Lung microvascular endothelial cell (primary cell): ENCODE results near the gene ACP1. TPM values are rescaled to one million over a fixed set of nuclear protein-coding genes. Genes with fewer than 3 reads are reported as not detected.

Experiments used
- DNase-seq, 2 donors: peaks; one replicate each; pipeline versions ENCODE4 v3.0.0 to v3.0.0-alpha.2; 2010; ENCODE audit warnings: low read depth in 2 of 2
- total RNA-seq: library from RNA; depleted of rRNA; stranded (reverse); fragments of >200 nt; gene quantifications from 2 replicates; pipeline ENCODE4 v1.2.1, GENCODE V29; 2014

The ACP1 gene
- 53.6 and 87.2 TPM in 2 replicates for total RNA-seq

- peak; percentile 96 to 97 for DNase-seq
These were observed at the start of gene ACP1 for GRCh38 chr2:264493-265468. TSS of gene ACP1 (plus strand) at chr2:264947. CDS start at chr2:264965, 18 bp downstream.

DNA sequence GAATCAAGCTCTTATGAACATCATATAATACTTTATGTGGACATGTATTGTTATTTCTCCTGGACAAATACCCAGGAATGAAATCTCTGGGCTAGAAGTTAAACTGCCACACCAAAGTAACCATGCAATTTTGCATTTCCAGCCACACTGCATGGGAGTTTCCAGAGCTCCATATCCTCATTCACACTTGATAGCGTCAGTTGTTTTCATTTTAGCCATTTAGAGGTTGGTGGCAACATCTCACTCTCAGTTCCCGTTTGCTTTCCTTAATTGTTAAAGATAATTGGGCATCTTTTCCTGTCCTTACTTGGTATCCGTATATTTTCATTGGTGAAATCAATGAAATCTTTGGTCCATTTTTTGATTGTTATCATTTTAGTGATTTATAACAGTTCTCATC, 48.7 kb upstream of the ACP1 start:
- DNase-seq = no peak

GRCh38 chr2:223451-223850, 41.3 kb upstream of the ACP1 start:
- no peak for DNase-seq

- no peak for DNase-seq
These were observed 40.6 kb upstream of the ACP1 start for GRCh38 chr2:223971-224760.

DNA sequence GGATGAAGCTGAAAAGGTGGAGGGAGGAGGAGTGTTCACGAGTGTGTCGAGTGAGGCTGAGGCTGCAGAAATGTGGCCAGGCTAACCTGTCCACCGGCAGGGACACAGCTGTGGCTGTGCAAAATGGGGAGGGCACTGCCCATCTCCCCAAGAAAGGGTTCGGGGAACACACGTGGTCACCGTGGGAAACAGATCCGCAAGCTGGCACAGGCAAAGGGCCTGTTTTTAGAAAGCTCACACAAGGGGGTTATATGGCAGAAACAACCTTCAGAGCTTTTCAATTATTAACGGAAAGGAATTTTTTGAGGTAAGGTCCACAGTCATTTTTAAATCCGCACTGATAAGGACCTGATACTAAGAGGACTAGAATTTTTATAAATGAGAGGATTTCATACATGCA, 36.6 kb upstream of the ACP1 start:
- DNase-seq = no peak

- no peak for DNase-seq
These were observed 36.0 kb upstream of the ACP1 start for GRCh38 chr2:228518-229278.

GRCh38 chr2:231521-232185, 33.1 kb upstream of the ACP1 start:
- DNase-seq = no peak

- DNase-seq = no peak
These were observed 31.7 kb upstream of the ACP1 start for GRCh38 chr2:233030-233429.

DNA sequence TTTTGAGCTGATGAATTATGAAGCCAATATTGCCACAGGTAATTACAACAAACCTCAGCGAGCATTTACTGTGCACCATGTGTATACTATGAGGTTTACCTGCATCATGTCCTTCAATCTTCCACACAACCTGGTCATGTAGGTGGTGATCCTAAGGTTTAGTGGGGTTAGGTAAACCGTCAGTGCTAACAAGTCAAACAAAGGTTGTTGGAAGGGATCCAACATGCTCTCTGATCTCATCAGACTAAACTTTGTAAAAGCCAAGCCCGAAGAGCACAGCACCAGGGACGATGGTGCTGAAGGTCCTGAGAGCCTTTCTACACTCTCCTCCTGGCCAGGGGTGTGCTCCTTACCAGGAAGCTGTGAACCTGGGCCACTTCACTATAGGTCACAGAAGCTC, 30.3 kb upstream of the ACP1 start:
- no peak for DNase-seq

- no peak for DNase-seq
These were observed 27.7 kb upstream of the ACP1 start for GRCh38 chr2:236993-237539.

DNA sequence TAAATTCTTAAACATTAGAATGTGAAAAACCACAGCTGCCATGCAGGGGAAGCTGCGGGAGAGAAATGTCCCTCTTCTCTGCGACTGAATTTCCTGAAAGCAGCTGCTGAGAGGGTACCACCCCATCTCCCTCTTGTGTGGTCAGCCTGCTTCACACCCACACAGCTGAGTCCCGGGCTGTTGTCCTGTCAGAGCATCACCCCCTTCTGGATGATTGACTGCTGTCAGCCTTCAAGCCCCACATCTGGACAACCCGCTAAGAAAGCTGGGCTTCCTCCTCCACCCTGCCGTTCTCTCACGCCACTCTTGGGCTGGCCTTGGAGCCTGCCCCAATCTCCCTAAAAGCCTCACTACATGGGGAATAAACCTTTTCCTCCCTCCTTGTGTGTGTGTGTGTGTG, 26.9 kb upstream of the ACP1 start:
- no peak for DNase-seq

- DNase-seq = no peak
These were observed 26.3 kb upstream of the ACP1 start for GRCh38 chr2:238431-238830.

- no peak for DNase-seq
These were observed 25.9 kb upstream of the ACP1 start for GRCh38 chr2:238869-239268.

DNA sequence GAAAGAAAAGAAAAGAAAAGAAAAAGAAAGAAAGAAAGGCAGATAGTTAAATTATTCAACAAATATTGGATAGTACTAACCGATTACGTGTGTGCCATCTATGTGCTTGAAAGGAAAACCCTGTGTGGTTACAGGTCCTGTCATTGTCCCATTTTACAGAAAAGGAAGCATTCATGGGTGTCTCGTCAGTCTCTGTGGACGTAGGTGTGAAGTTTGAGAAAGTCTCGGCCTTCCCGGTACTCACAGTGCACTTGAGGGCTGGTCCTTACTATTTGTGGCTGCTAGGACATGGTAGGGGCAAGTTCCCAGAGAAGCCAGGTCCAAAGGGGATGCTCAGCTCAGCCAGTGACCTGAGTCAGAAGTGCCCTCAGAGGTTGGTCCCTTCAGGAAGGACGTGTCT, 20.2 kb upstream of the ACP1 start:
- DNase-seq = no peak

- peak; percentile 68 to 81 for DNase-seq
These were observed 18.1 kb upstream of the ACP1 start for GRCh38 chr2:246489-247144.

DNA sequence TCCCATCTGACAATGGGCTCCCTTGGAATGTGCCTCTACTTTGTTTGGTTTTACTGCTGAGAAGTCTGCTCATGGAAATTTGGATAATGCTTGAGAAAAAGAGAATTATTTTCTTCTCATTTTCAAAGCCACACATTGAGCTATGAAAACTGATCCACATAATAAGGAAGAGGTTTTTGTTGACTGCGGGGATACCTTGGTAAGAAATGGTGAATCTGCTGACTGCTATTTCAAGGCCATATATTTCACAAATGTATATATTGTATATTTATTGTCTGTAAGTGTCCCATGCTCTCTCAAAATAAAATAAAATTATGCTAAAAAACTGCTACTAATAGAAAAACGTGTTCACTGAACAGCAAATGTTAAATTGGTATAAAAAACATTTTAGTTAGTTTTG, 16.0 kb upstream of the ACP1 start:
- DNase-seq = no peak

DNA sequence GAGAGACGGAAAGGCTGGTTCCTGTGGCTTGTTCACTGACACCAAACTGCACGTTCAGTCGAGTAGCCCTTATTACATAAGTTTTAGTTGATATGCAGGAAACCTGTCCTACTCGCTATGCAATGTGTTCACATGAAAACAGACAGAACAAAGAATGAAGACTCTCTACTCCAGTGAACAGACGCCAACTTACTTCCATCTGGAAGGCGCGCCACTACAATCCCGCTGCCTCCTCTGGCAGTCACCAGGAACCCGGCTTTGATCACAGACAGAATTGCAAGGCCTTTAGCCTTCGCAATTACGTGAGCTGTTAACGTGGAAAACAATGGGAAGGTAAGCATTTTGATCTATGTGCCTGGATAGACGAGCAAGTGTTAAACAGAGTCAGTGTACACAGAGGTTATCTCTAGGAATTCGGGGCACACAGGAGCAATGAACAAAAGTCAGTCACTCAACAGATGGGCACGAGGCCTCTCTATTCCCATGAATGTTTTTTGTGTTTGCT, 15.2 kb upstream of the ACP1 start:
- DNase-seq = no peak

GRCh38 chr2:252001-252602, 12.6 kb upstream of the ACP1 start:
- DNase-seq = no peak

DNA sequence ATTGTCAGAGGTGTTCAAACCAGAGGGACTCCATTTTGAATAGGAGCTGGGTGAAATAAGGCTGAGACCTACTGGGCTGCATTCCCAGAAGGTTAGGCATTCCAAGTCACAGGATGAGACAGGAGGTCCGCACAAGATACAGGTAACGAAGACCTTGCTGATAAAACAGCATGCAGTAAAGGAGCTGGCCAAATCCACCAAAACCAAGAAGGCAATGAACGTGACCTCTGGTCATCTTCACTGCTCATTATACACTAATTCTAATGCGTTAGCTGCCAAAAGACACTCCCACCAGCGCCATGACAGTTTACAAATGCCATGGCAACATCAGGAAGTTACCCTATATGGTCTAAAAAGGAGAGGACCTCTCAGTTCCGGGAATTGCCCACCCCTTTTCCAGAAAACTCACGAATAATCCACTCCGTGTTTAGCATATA, 11.5 kb upstream of the ACP1 start:
- DNase-seq = no peak

- no peak for DNase-seq
These were observed 10.5 kb upstream of the ACP1 start for GRCh38 chr2:254241-254640.
